DMS114 treated with DMSO at 0.1 percent for 48 hours (cell line): Measurements from ENCODE around the gene PHC2.
A peak's percentile ranks its signal among the peaks of the same experiment; 100 is the strongest.
"Not testable (repeated sequence)": the region's sequence is repeated elsewhere in the genome, so short reads cannot be mapped to it uniquely, and the experiment has no call there.

Source experiments
- DNase-seq: peaks from one replicate; lab custom pipeline; 2025; ENCODE audit not compliant: unreplicated experiment; lab: John Stamatoyannopoulos, UW

The PHC2 gene

GRCh38 chr1:33297911-33298622, 132.8 kb downstream of the PHC2 start:
- no peak for DNase-seq

GRCh38 chr1:33296824-33297223, 134.1 kb downstream of the PHC2 start:
- DNase-seq: no peak

GRCh38 chr1:33296082-33296458, 134.8 kb downstream of the PHC2 start:
- DNase-seq: no peak

GRCh38 chr1:33295450-33296081, 135.3 kb downstream of the PHC2 start:
- peak; percentile 65 for DNase-seq

GRCh38 chr1:33295023-33295422, 135.9 kb downstream of the PHC2 start:
- no peak for DNase-seq

GRCh38 chr1:33294071-33295010, 136.6 kb downstream of the PHC2 start:
- no peak for DNase-seq

GRCh38 chr1:33292726-33293340, 138.1 kb downstream of the PHC2 start:
- no peak for DNase-seq

- DNase-seq: not testable (repeated sequence)
Measured at GRCh38 chr1:33290615-33291014, 140.3 kb downstream of the PHC2 start.

- DNase-seq: no peak
Measured at GRCh38 chr1:33289858-33290154, 141.1 kb downstream of the PHC2 start.

- DNase-seq: no peak
Measured at GRCh38 chr1:33288976-33289857, 141.7 kb downstream of the PHC2 start.

- no peak for DNase-seq
Measured at GRCh38 chr1:33287317-33287716, 143.6 kb downstream of the PHC2 start.

GRCh38 chr1:33286451-33287185, 144.3 kb downstream of the PHC2 start:
- DNase-seq: no peak

GRCh38 chr1:33284049-33284448, 146.8 kb downstream of the PHC2 start:
- DNase-seq: no peak

GRCh38 chr1:33282791-33283190, 148.1 kb downstream of the PHC2 start:
- DNase-seq: no peak

- no peak for DNase-seq
Measured at GRCh38 chr1:33281554-33282303, 149.2 kb downstream of the PHC2 start.

GRCh38 chr1:33280091-33280661, 150.7 kb downstream of the PHC2 start:
- DNase-seq: no peak

GRCh38 chr1:33277488-33278084, 153.3 kb downstream of the PHC2 start:
- DNase-seq: no peak

GRCh38 chr1:33276573-33277298, 154.2 kb downstream of the PHC2 start:
- DNase-seq: no peak
